PC-9 (cell line): ENCODE results near the gene CIAPIN1.

Source experiments
- CTCF ChIP-seq: fragments of 200-600 bp; sonication (generic); conservative IDR thresholded peaks from 2 replicates; pipeline ENCODE4 v1.6.1; 2017; ENCODE audit warnings: mixed run types, antibody characterized with exemption, mild to moderate bottlenecking, moderate library complexity
- EZH2 ChIP-seq: fragments of 200-600 bp; sonication (generic); IDR thresholded peaks from 2 replicates; pipeline ENCODE4 v1.8.0; 2017; ENCODE audit warnings: antibody characterized with exemption, low read depth

DNA sequence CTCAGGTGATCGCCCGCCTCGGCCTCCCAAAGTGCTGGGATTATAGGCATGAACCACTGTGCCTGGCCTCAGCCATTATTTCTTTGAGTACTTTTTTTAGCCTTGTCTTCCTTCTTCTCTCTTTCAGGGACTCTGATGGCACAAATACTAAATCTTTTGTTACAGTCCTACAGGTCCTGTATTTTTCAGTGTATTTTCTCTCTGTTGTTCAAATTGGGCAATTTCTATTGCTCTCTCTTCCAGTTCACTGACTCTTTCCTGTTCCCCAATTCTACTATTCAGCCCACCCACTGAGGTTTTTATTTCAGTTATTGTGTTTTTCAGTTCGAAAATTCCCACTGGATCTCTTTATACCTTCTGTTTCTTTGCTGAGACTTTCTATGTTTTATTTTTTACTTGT is 46.6 kb upstream of the CIAPIN1 start:
- TF ChIP-seq EZH2: no peak
- no peak for TF ChIP-seq CTCF
